NB4 (cell line): ENCODE results near the gene PAX2.

ENCODE experiments used
- DNase-seq: peaks from one replicate; pipeline ENCODE4 v3.0.0; 2010; ENCODE audit warnings: low read depth
- H3K4me3 ChIP-seq: one replicate; pipeline ENCODE4 v1.5.1; 2011; ENCODE audit warnings: mild to moderate bottlenecking, low read depth, low read length, moderate library complexity
- MAX ChIP-seq: IDR thresholded peaks from 2 replicates; pipeline ENCODE4 v1.6.1; 2011; ENCODE audit warnings: low read depth, low read length
- MYC ChIP-seq: IDR thresholded peaks from 2 replicates; pipeline ENCODE4 v1.6.1; 2011; ENCODE audit warnings: low read depth, low read length
- POLR2A ChIP-seq: IDR thresholded peaks from 2 replicates; pipeline ENCODE4 v1.6.1; 2011; ENCODE audit warnings: mild to moderate bottlenecking; ENCODE audit not compliant: insufficient read length; ENCODE audit errors: extremely low read depth
- TF ChIP-seq, protein P1 (sequence below): IDR thresholded peaks from one replicate; pipeline ENCODE4 v1.5.1; 2012; ENCODE audit warnings: low read depth, low read length

Gene PAX2

GRCh38 chr10:100776671-100777070, 31.3 kb downstream of the PAX2 start:
- no peak for DNase-seq
- H3K4me3 ChIP-seq = no peak overlapping the region
- TF ChIP-seq MAX = no peak
- TF ChIP-seq POLR2A = no peak
- TF ChIP-seq, protein P1, sequence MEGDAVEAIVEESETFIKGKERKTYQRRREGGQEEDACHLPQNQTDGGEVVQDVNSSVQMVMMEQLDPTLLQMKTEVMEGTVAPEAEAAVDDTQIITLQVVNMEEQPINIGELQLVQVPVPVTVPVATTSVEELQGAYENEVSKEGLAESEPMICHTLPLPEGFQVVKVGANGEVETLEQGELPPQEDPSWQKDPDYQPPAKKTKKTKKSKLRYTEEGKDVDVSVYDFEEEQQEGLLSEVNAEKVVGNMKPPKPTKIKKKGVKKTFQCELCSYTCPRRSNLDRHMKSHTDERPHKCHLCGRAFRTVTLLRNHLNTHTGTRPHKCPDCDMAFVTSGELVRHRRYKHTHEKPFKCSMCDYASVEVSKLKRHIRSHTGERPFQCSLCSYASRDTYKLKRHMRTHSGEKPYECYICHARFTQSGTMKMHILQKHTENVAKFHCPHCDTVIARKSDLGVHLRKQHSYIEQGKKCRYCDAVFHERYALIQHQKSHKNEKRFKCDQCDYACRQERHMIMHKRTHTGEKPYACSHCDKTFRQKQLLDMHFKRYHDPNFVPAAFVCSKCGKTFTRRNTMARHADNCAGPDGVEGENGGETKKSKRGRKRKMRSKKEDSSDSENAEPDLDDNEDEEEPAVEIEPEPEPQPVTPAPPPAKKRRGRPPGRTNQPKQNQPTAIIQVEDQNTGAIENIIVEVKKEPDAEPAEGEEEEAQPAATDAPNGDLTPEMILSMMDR = no peak
- TF ChIP-seq MYC = no peak

DNA sequence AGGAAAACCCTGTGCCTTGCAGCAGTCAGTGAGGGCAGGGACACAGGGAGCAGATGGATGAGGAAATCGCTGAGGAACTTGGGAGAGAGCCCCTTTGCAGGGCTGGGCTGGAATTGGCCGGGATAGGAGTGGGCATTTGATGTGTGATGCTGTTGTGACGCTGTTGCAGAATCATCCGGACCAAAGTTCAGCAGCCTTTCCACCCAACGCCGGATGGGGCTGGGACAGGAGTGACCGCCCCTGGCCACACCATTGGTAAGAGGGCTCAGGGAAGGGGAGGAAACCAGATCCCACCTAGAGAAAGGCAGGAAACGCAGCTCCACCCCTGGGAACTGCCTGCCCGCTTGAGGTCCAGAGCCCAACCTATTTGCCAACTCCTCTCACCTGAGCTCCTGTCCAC, 33.9 kb downstream of the PAX2 start:
- no peak for TF ChIP-seq MYC
- no peak for TF ChIP-seq POLR2A
- TF ChIP-seq MAX = no peak
- TF ChIP-seq, protein P1 = no peak
- no peak for DNase-seq
- no peak overlapping the region for H3K4me3 ChIP-seq

- no peak overlapping the region for H3K4me3 ChIP-seq
- TF ChIP-seq MYC (no peak), MAX (no peak), POLR2A (no peak)
- TF ChIP-seq, protein P1 = no peak
- no peak for DNase-seq
Observed at GRCh38 chr10:100780324-100780723, 34.9 kb downstream of the PAX2 start.

DNA sequence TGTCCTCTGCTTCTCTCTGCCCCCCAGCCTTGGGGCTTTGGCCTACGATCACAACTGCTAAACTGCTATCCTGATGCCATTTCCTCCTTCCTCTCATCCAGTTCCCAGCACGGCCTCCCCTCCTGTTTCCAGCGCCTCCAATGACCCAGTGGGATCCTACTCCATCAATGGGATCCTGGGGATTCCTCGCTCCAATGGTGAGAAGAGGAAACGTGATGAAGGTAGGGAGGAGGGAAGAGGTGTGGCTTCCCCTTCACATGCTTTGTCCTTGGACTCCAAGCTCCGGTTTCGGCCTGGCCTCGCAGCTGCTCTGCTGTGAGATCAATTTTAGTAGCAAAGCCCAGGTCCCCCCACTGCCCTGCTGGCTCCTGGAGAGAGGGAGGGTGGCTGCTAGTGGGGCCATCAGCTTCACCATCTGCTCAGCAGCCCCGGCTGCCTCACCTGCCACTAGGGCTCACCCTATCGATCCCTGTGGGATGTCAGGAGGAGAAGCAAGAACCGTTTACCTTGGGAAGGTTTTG, 35.8 kb downstream of the PAX2 start:
- H3K4me3 ChIP-seq = no peak overlapping the region
- TF ChIP-seq MYC = no peak
- TF ChIP-seq MAX = no peak
- TF ChIP-seq POLR2A = no peak
- TF ChIP-seq, protein P1 = no peak

GRCh38 chr10:100782461-100783244, 37.3 kb downstream of the PAX2 start:
- no peak for DNase-seq
- TF ChIP-seq, protein P1 = no peak
- TF ChIP-seq POLR2A (no peak), MAX (no peak), MYC (no peak)
- H3K4me3 ChIP-seq = no peak overlapping the region

More for the DNA sequence above, 35.8 kb downstream of the PAX2 start:
- no peak for DNase-seq
